Neural cell (in vitro differentiated cells): ENCODE measurements around the gene LRBA. TPM values are rescaled to one million over a fixed set of nuclear protein-coding genes. Genes with fewer than 3 reads are reported as not detected.

Source experiments
- H2AFZ ChIP-seq: fragments of 200-600, 300-800 bp; sonication (generic), shearing (Covaris generic); 2 replicates; pipeline ENCODE4 v1.6.0; 2014; ENCODE audit warnings: low read depth, mild to moderate bottlenecking, antibody characterized with exemption, low read length, moderate library complexity
- H3F3A ChIP-seq: fragments of 200-600 bp; shearing (Covaris generic); 2 replicates; pipeline ENCODE4 v1.6.1; 2016; ENCODE audit warnings: mild to moderate bottlenecking, moderate library complexity, mixed read lengths, antibody characterized with exemption, low read length; ENCODE audit not compliant: insufficient read depth, poor library complexity, severe bottlenecking
- H3K27ac ChIP-seq: fragments of 200-600, 300-800 bp; sonication (generic), shearing (Covaris generic); 2 replicates; pipeline ENCODE4 v1.5.1; 2014; ENCODE audit warnings: mild to moderate bottlenecking, low read length, moderate library complexity
- H3K27me3 ChIP-seq: fragments of 300-800, 200-600 bp; sonication (generic), shearing (Covaris generic); 2 replicates; pipeline ENCODE4 v1.6.0; 2014; ENCODE audit warnings: mild to moderate bottlenecking, low read depth, low read length, moderate library complexity; ENCODE audit not compliant: insufficient read depth
- H3K36me3 ChIP-seq: fragments of 300-800, 200-600 bp; sonication (generic), shearing (Covaris generic); 2 replicates; pipeline ENCODE4 v1.5.1; 2014; ENCODE audit warnings: mild to moderate bottlenecking, antibody characterized with exemption, low read length, moderate library complexity; ENCODE audit not compliant: insufficient read depth
- H3K4me2 ChIP-seq: fragments of 300-800, 200-600 bp; sonication (generic), shearing (Covaris generic); 2 replicates; pipeline ENCODE4 v1.6.0; 2014; ENCODE audit warnings: mild to moderate bottlenecking, low read length
- H3K4me3 ChIP-seq: fragments of 300-800, 200-600 bp; sonication (generic), shearing (Covaris generic); 2 replicates; pipeline ENCODE4 v1.5.1; 2014; ENCODE audit warnings: mild to moderate bottlenecking, low read length, moderate library complexity
- H3K79me2 ChIP-seq: fragments of 200-600 bp; shearing (Covaris generic); replicated peaks from 2 replicates; pipeline ENCODE4 v1.6.0; 2014; ENCODE audit warnings: mild to moderate bottlenecking, low read length, moderate library complexity; ENCODE audit not compliant: insufficient read depth
- H3K9ac ChIP-seq: fragments of 300-800, 200-600 bp; sonication (generic), shearing (Covaris generic); 2 replicates; pipeline ENCODE4 v1.6.1; 2016; ENCODE audit warnings: mild to moderate bottlenecking, low read length, mixed read lengths
- H3K9me2 ChIP-seq: fragments of 200-600 bp; shearing (Covaris generic); 2 replicates; pipeline ENCODE4 v1.6.1; 2016; ENCODE audit warnings: mild to moderate bottlenecking, low read length, mixed read lengths; ENCODE audit not compliant: insufficient read depth
- H3K9me3 ChIP-seq: fragments of 200-600, 300-800 bp; sonication (generic), shearing (Covaris generic); 2 replicates; pipeline ENCODE4 v1.6.1; 2016; ENCODE audit warnings: mild to moderate bottlenecking, mixed run types, low read length, moderate library complexity, mixed read lengths
- H4K20me1 ChIP-seq: fragments of 200-600 bp; shearing (Covaris generic); 2 replicates; pipeline ENCODE4 v1.6.1; 2016; ENCODE audit warnings: mild to moderate bottlenecking, mixed run types; ENCODE audit not compliant: insufficient read depth
- CTCF ChIP-seq: fragments of 450-650 bp; IDR thresholded peaks from 2 replicates; pipeline ENCODE4 v1.5.1; 2014; ENCODE audit warnings: antibody characterized with exemption, mild to moderate bottlenecking, moderate library complexity; ENCODE audit not compliant: poor library complexity, severe bottlenecking
- EP300 ChIP-seq: fragments of 450-650 bp; conservative IDR thresholded peaks from 2 replicates; pipeline ENCODE4 v1.6.1; 2014; ENCODE audit warnings: antibody characterized with exemption, mild to moderate bottlenecking, moderate library complexity; ENCODE audit not compliant: poor library complexity, severe bottlenecking
- EZH2 ChIP-seq: fragments of 200-600, 300-800 bp; shearing (Covaris generic), sonication (generic); IDR thresholded peaks from 2 replicates; pipeline ENCODE4 v1.6.1; 2014; ENCODE audit warnings: antibody characterized with exemption, low read length, borderline replicate concordance, mild to moderate bottlenecking; ENCODE audit not compliant: insufficient read depth, poor library complexity, severe bottlenecking
- MXI1 ChIP-seq: fragments of 450-650 bp; conservative IDR thresholded peaks from 2 replicates; pipeline ENCODE4 v1.6.1; 2014; ENCODE audit warnings: antibody characterized with exemption, mild to moderate bottlenecking; ENCODE audit not compliant: poor library complexity, severe bottlenecking
- POLR2AphosphoS5 ChIP-seq: IDR thresholded peaks from 2 replicates; pipeline ENCODE4 v1.6.1; 2012
- RAD21 ChIP-seq: fragments of 450-650 bp; conservative IDR thresholded peaks from 2 replicates; pipeline ENCODE4 v1.6.1; 2014; ENCODE audit warnings: antibody characterized with exemption, mild to moderate bottlenecking, moderate library complexity
- REST ChIP-seq: IDR thresholded peaks from 2 replicates; pipeline ENCODE4 v1.6.1; 2012; ENCODE audit warnings: borderline replicate concordance
- SMC3 ChIP-seq: fragments of 450-650 bp; conservative IDR thresholded peaks from 2 replicates; pipeline ENCODE4 v1.6.1; 2014; ENCODE audit warnings: antibody characterized with exemption, mild to moderate bottlenecking, moderate library complexity; ENCODE audit not compliant: poor library complexity
- TAF1 ChIP-seq: IDR thresholded peaks from 2 replicates; pipeline ENCODE4 v1.6.1; 2012; ENCODE audit warnings: low read depth
- polyA plus RNA-seq: library from polyadenylated mRNA; depleted of rRNA; stranded (reverse); fragments of >200 nt; gene quantifications from 2 replicates; pipeline ENCODE4 v1.2.3, GENCODE V29; 2014

The LRBA gene
- polyA plus RNA-seq, 1 donor from 2014 or later = 7.1 TPM

GRCh38 chr4:150938417-150938816, 76.7 kb downstream of the LRBA start:
- H4K20me1 ChIP-seq = no peaks in the 10 kb centered on the region
- no peak overlapping the region for H3K9ac ChIP-seq
- no peaks in the 10 kb centered on the region for H3K27me3 ChIP-seq
- no peak overlapping the region for H3K4me3 ChIP-seq
- no peaks in the 10 kb centered on the region for H3K9me3 ChIP-seq
- no peaks in the 10 kb centered on the region for H3K9me2 ChIP-seq
- no peak for TF ChIP-seq SMC3
- no peak for TF ChIP-seq MXI1
- TF ChIP-seq CTCF = no peak
- no peak for TF ChIP-seq TAF1
- no peaks in the 10 kb centered on the region for H3F3A ChIP-seq
- no peak overlapping the region for H3K4me2 ChIP-seq
- H3K27ac ChIP-seq = no peak overlapping the region
- no peaks in the 10 kb centered on the region for H3K79me2 ChIP-seq
- H3K36me3 ChIP-seq = no peaks in the 10 kb centered on the region
- no peak overlapping the region for H2AFZ ChIP-seq

GRCh38 chr4:150934022-150934421, 81.1 kb downstream of the LRBA start:
- Histone ChIP-seq H3K27ac (no peak overlapping the region), H3F3A (no peaks in the 10 kb centered on the region), H3K9me2 (no peaks in the 10 kb centered on the region), H3K79me2 (no peaks in the 10 kb centered on the region), H3K9ac (no peak overlapping the region), H4K20me1 (no peaks in the 10 kb centered on the region), H3K27me3 (no peaks in the 10 kb centered on the region), H3K4me2 (no peak overlapping the region), H3K4me3 (no peak overlapping the region), H3K9me3 (no peaks in the 10 kb centered on the region), H3K36me3 (no peaks in the 10 kb centered on the region), H2AFZ (no peak overlapping the region)
- TF ChIP-seq MXI1 (no peak), SMC3 (no peak), RAD21 (no peak), EZH2 (no peak), EP300 (no peak), TAF1 (no peak), REST (no peak), CTCF (no peak), POLR2AphosphoS5 (no peak)
